Transverse colon (tissue), 4 donors: ENCODE results near the gene HERC3.
A peak's percentile ranks its signal among the peaks of the same experiment; 100 is the strongest.

Experiments
- EP300 ChIP-seq: sonication (generic); formaldehyde crosslinking; IDR thresholded peaks from one replicate; pipeline ENCODE4 v1.6.1; 2017; ENCODE audit warnings: antibody characterized with exemption, low read depth
- POLR2A ChIP-seq: fragments of 450-650 bp; IDR thresholded peaks from one replicate; pipeline ENCODE4 v1.6.1; 2016; ENCODE audit warnings: antibody characterized with exemption, mild to moderate bottlenecking, moderate library complexity
- POLR2AphosphoS5 ChIP-seq, 3 donors: sonication (generic); formaldehyde crosslinking; IDR thresholded peaks; one replicate each; pipeline ENCODE4 v1.6.1; 2016; ENCODE audit warnings: antibody characterized with exemption in 3 of 3
- TF ChIP-seq, protein P1 (sequence below), 5 experiments: fragments of 200-600 bp in 3 of 5; fragments of 450-650 bp in 2 of 5; sonication (generic) in 3 of 5; IDR thresholded peaks; 1 replicate in 2 of 5; 2 replicates in 3 of 5; pipeline ENCODE4 v1.5.1; 2016 to 2017; ENCODE audit warnings: antibody characterized with exemption in 5 of 5, inconsistent platforms in 3 of 5, mild to moderate bottlenecking in 2 of 5, moderate library complexity in 1 of 5

DNA sequence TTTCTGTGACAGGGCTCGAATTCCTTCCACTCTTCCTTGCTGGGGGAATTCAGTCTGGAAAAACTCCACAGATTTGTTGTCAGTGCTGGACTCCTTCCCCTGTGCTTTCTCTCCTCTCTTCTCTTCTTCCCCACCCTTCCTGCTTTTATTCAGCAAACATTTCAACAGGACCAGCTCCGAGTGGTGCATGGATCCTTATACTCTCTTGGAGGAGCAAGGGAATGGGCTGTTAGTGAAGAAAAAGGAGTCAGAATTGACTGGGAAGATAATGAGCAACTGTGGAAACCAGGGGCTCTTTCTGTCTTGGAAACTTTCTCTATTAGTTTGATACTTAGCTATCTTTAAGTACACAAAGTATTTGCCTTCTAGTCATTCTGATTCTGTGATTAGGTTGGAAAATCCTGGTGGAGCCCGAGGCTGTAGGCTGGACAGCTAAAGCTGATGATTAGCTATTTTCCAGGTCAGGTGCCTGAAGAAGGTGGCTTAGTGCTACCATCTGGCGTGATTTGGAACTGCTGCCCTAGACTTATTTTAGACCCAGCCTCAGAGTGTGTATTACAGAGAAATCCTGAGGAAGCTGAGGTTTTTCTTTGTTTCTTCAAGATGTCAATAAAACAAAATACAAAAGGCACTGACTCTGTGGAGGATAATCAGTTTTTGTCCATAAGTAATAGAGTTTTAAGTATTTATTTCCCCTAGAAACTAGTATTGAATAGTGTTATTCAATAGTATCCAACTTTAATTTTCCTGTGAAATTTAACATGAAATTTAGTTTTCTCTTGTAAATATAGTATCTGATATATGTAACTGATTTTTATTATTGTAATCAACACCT, 67.0 kb downstream of the HERC3 start:
- TF ChIP-seq, protein P1, sequence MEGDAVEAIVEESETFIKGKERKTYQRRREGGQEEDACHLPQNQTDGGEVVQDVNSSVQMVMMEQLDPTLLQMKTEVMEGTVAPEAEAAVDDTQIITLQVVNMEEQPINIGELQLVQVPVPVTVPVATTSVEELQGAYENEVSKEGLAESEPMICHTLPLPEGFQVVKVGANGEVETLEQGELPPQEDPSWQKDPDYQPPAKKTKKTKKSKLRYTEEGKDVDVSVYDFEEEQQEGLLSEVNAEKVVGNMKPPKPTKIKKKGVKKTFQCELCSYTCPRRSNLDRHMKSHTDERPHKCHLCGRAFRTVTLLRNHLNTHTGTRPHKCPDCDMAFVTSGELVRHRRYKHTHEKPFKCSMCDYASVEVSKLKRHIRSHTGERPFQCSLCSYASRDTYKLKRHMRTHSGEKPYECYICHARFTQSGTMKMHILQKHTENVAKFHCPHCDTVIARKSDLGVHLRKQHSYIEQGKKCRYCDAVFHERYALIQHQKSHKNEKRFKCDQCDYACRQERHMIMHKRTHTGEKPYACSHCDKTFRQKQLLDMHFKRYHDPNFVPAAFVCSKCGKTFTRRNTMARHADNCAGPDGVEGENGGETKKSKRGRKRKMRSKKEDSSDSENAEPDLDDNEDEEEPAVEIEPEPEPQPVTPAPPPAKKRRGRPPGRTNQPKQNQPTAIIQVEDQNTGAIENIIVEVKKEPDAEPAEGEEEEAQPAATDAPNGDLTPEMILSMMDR (IDR thresholded peaks at IDR 0.05), result peak; percentile 71 to 76 (median 75)
- TF ChIP-seq POLR2A (no peak), EP300 (no peak), POLR2AphosphoS5 (IDR thresholded peaks at IDR 0.05) (no peak)
